Measurements from ENCODE around the gene CDCA5.

Gene CDCA5

DNA sequence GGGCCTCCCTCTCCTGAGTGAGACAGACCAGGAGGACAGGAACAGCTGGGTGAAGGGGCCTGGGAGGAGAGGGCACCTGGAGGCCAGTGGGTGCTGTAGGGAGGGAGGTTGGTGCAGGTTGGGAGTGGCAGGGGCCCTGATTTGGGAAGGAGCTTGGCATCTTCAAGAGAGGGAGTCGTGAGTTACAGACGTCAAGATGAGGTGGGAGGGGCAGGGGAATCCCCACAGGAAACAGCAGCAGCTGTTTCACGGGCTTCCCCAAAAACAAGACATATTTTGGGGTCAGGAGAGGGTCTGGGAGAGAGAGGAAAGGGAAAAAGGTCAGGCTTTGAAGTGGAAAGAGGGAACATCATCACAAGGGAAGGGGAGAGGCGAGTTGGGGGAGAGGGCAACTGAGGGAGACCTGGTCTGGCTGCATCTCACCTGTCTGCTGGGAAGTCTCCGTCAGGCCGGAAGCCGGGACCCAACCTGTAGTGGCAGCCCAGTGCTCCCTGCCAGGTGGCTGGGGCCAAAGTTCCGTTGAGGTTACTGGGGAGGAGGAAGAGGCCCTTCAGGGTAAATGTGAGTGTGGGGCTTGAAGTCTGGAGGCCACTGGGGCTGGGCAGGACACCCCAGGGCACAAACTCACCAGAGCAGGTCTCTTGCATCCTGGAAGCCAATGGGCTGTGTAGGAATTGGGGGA is 29.9 kb downstream of the CDCA5 start:
- FAIRE-seq, result peak; percentile 31

GRCh38 chr11:65051398-65051858 is 32.4 kb downstream of the CDCA5 start:
- DNase-seq (ENCODE audit: extremely low spot score, insufficient read length, low read depth), result no peak

More for the DNA sequence above, 29.9 kb downstream of the CDCA5 start:
- DNase-seq (ENCODE audit: extremely low spot score, insufficient read length, low read depth), result no peak

DNA sequence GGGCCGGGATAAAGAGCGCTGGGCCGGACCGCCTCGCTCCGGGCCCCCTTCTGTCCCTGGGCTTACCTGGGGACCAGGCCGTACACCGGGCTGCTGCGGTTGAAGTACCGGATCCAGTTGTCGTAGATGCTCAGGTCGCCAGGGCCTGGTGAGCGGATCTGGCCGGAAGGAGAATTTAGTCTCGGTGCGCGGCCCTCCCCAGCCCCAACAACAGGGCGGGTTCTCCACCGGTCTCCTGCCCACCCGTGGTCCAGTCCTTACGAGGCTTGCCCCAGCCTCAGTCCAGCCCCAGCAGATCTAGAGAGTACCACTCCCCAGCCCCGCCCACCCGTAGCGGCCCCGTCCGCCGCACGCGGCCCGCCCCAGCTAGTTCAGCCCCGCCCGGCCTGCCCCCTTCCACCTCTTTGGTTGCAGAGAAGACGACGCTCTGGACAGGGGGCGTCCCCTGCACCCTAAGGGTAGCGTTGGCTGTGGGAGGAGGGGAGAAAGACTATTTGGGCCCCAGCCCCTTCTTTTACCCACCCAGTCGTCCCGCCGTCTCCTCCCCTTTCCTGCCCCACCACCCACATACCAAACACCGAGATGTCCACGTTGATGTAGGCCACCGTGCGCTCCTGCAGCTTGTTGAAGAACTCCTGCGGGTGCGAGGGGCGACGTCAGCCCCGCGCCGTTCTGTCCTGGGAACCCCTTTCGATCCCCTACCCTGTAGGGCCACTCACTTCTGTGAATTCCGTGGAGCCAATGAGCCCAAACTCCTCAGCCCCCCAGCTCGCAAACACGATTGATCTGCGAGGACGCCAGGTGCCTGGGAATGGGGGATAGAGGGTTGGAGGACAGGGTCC is 36.0 kb downstream of the CDCA5 start:
- DNase-seq (ENCODE audit: extremely low spot score, insufficient read length, low read depth), result no peak
- FAIRE-seq, result no peak

More at GRCh38 chr11:65051398-65051858, 32.4 kb downstream of the CDCA5 start:
- FAIRE-seq, result no peak

GRCh38 chr11:65045728-65046127 is 38.1 kb downstream of the CDCA5 start:
- DNase-seq (ENCODE audit: extremely low spot score, insufficient read length, low read depth), result no peak
- FAIRE-seq, result no peak

DNA sequence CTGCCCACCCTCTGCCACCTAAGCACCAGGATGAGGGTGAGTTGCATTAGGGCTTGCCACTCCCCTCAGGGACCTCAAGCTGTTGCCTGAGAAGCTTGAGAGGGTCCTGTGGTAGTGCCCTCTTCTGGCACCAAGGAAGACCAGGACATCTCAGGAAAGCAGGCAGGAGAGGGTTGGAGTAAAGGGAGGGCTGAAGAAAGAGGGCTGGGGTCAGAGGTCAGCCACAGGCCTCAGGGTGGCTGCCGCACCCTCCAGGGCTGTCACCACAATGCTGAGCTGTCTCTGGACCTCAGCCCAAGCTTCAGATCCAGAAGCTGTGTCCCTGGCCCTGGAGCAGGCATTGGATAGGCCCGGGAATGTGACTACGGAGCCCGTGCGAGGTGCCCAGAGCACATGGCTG is 38.8 kb downstream of the CDCA5 start:
- DNase-seq (ENCODE audit: extremely low spot score, insufficient read length, low read depth), result no peak
- FAIRE-seq, result no peak

GRCh38 chr11:65043881-65044501 is 39.8 kb downstream of the CDCA5 start:
- DNase-seq (ENCODE audit: extremely low spot score, insufficient read length, low read depth) (no peak), FAIRE-seq (no peak)

GRCh38 chr11:65042891-65043290 is 40.9 kb downstream of the CDCA5 start:
- FAIRE-seq (no peak), DNase-seq (ENCODE audit: extremely low spot score, insufficient read length, low read depth) (no peak)

DNA sequence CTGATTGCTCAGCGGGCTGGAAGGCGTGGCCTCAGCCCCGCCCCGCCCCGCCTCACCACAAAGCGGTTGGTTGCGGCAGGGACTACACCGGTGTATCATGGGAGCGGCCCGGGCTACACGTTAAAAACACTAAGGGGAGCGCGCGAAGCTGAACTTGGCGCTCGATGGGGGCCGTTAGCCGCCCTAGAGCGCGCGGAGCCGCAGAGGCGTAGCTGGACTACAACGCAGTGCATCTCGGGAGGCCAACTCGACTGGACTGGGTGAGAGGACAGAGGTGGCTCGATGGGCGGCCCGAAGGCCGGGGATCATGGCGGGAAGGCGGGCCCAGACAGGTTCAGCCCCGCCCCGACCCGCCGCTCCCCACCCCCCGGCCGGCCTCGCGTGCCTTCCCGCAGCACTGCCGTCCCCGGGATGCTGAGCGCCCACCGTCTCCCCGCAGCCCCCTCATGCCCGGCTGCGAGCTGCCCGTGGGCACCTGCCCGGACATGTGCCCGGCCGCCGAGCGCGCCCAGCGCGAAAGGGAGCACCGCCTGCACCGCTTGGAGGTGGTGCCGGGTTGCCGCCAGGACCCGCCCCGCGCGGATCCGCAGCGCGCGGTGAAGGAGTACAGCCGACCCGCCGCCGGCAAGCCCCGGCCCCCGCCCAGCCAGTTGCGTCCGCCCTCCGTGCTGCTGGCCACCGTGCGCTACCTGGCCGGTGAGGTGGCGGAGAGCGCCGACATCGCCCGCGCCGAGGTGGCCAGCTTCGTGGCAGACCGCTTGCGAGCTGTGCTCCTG is 42.8 kb downstream of the CDCA5 start, which contains the start of gene SAC3D1:
TSS of gene SAC3D1 (plus strand) at position 364 of the 776 bp plus-strand sequence. CDS start at position 447, 83 bp downstream.
- FAIRE-seq (peak; percentile 97), DNase-seq (ENCODE audit: extremely low spot score, insufficient read length, low read depth) (peak; percentile 92)

DNA sequence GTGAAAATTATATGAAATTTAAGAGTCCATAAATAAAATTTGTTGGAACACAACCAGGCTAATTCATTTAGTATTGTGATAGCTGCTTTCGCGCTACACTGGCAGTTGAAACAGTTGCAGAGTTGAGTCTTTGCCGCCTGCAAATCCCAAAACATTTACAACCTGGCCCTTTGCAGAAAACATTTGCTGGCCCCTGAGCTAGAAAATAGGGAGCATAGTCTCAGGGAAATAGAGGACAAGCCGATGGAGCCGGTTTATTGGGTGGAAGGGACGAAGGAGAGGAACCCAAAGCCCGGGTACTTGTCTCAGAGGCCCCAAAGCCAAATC is 43.4 kb downstream of the CDCA5 start:
- DNase-seq (ENCODE audit: extremely low spot score, insufficient read length, low read depth), result no peak

DNA sequence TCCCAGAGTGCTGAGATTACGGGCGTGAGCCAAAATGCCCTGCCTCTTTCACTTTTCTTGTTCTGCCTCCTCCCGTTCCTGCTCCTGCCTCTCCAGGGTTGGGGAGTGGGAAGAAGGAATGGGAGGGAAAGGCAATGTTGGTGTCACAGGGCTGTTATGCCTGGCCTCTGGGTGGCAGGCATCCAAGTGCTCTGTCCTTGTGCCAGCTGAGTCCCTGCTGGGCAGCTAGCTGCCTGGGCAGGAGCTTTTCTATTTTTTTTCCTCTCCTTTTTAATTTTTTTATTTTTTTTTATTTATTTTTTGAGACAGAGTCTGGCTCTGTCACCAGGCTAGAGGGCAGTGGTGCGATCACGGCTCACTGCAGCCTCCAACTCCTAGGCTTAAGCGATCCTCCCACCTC is 46.9 kb downstream of the CDCA5 start:
- no peak for DNase-seq (ENCODE audit: extremely low spot score, insufficient read length, low read depth)
- no peak for FAIRE-seq

More for the DNA sequence above, 43.4 kb downstream of the CDCA5 start:
- FAIRE-seq, result no peak

GRCh38 chr11:65035579-65035978 is 48.3 kb downstream of the CDCA5 start:
- no peak for FAIRE-seq
- DNase-seq (ENCODE audit: extremely low spot score, insufficient read length, low read depth), result no peak

- FAIRE-seq (no peak), DNase-seq (ENCODE audit: extremely low spot score, insufficient read length, low read depth) (no peak)
Observed at GRCh38 chr11:65034423-65034822, 49.4 kb downstream of the CDCA5 start.

DNA sequence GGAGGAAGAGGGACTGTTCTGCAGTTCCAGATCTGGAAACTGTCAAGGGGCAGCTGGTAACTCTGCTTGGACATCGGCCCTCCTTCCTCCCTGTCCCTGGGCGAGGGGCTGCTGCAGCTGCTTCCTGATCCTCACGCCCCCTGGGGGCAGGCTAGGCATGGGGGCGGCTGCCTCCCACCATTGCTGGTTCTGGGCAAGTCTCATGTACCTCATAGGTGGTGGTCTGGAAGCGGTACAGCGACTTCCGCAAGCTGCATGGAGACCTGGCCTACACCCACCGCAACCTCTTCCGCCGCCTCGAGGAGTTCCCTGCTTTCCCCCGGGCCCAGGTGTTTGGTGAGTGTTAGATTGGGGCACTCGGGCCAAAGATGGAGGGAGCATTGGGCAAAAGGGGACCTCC is 51.6 kb downstream of the CDCA5 start:
- no peak for FAIRE-seq
- no peak for DNase-seq (ENCODE audit: extremely low spot score, insufficient read length, low read depth)

All from GM18507 (cell line).